NT2/D1 (cell line): ENCODE measurements around the gene LRRC45.

ENCODE experiments used
- SUZ12 ChIP-seq: IDR thresholded peaks from 2 replicates; pipeline ENCODE4 v1.6.1; 2011; ENCODE audit not compliant: insufficient read length, insufficient read depth; ENCODE audit errors: extremely low read depth
- ZNF274 ChIP-seq: IDR thresholded peaks from 2 replicates; pipeline ENCODE4 v1.6.1; 2011; ENCODE audit warnings: mild to moderate bottlenecking, low read depth, low read length

GRCh38 chr17:82053130-82053529, 30.0 kb downstream of the LRRC45 start:
- no peak for TF ChIP-seq SUZ12
- TF ChIP-seq ZNF274, result no peak
